NCI-H1105 (cell line): ENCODE data around the gene GRPEL2.

ENCODE experiments used
- DNase-seq: peaks from one replicate; lab custom pipeline; 2025; lab: John Stamatoyannopoulos, UW

The GRPEL2 gene, protein sequence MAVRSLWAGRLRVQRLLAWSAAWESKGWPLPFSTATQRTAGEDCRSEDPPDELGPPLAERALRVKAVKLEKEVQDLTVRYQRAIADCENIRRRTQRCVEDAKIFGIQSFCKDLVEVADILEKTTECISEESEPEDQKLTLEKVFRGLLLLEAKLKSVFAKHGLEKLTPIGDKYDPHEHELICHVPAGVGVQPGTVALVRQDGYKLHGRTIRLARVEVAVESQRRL

DNA sequence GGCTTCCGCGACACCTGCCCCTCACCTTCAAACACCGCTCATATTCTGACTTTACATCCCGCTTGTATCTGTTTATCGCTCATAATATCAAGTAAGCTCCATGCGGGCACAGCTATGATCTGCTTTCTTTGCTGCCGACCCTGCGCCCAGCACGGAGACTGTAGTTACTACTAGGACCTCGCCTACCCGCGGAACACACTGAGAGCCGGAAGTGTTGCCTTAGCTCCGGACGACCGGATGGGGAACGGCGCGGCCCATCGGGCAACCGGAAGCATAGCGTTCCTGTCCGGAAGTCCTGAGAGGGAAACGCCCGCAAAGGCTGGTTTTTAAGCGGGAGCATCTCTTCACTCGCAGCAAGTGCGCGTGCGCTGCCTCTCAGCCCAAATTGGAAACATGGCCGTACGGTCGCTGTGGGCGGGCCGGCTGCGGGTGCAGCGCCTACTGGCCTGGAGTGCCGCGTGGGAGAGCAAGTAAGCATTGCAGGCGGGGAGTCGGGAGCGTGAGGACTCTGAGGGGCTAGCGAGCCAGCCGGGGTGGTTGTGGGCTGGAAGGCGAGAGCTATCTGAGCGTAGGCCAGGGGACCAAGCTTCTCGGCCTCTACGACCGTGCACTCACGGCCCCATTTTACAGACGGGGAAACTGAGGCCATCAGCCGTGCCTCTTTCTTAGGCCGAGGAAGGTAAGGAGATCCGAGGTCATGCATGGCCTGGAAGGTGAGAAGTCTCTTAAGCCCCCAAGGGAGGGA is at the start of gene GRPEL2:
Gene GRPEL2 (plus strand): TSS at position 353 of the 745 bp plus-strand sequence. CDS start 41 bp downstream, at position 394.
- DNase-seq = peak; percentile 24

DNA sequence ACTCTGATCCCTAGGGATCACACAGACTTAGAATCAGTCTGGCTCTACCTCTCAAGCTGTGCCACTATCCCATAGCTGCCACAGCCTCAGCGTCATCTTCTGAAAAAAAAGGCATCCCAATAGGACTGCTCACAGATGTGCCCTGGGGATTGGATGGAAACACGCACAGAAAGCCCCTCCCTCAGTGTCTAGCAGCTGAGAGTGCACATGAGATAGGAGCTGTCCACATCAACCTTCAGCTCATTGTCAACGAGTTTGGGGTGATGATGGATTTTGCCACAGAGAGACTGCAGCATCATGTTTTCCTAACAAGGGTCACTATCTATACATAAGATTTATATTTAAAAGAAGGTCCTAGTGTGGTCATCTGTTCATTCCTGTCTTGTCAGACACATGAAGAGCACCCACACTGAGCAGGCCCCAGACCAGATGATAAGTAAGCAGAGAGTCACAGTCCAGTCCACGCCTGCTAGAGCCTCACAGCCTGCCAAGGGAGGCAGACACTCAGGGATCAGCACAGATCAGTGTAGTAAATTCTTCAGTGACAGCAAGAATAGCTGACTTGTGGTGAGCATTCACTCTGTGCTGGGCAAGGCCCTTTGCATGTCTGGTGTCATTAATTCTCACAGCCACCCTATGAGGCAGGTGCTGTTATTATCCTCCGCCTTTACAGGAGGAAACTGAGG is 47.8 kb upstream of the GRPEL2 start:
- no peak for DNase-seq

DNA sequence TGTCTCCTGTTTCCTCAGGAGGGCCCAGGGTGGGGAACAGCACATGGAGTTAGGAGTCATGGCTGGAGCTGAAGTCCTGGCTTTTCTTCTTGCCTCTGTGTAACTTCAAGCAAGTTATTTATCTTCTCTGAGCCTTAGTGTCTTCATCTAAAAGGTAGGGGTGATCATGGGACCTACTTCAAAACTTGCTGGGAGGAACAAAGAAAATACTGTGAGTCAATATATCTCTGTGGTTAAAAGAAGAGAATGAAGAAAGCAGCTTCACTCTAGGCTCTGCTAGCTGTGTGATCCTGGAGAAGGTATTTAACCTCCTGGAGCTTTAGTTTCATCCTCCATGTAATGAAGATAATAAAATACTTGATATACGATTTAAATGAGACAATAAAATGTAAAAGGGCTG is 47.1 kb upstream of the GRPEL2 start:
- DNase-seq = no peak

DNA sequence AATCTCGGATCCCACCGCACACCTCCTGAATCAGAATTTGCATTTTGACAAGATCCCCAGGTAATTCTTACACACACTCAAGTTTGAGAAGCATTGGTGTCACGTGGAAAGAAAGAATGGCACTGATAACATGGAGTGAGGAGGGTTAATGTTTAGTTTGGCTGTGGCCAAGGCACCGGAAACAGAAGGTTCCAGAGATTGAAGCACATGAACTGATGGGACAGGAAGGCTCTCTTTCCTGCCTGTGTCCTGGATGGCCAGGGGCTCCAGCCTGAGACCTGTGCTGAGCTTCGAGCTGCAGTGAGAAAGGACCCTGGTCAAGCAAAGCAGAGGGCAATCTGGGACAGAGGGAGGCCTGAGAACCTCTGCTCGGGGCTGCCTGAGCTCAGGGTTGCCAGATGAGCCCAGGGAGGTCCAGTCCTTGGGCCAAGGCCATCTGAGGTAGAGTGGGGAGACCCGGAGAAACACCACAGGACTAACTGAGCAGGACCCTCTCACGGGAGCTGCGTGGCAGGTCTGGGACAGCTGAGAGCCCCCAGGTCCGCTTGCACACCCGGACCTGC is 46.4 kb upstream of the GRPEL2 start:
- no peak for DNase-seq

DNA sequence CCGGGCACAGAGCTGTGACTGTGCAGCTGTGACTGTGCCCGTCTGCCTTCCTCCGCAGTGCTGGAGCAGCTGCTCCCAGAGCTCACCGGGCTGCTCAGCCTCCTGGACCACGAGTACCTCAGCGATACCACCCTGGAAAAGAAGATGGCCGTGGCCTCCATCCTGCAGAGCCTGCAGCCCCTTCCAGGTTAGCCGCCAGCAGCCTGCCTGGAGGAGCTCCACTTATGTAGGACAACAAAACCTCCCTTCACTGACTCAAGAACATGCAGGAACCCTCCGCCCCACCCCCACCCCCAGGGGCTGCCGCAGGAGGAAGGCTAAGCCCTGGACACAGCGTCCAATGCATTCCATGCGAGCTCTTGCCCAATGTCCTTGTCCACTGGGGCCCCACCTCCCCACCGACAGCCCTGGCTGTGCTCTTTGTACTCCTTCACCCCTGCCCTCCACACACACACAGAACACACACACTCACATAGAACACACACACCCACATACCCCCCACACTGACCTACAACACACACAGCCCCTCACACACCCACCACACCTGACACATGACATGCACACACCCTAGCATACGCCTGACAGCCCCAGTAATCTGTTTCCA is 45.7 kb upstream of the GRPEL2 start:
- no peak for DNase-seq

DNA sequence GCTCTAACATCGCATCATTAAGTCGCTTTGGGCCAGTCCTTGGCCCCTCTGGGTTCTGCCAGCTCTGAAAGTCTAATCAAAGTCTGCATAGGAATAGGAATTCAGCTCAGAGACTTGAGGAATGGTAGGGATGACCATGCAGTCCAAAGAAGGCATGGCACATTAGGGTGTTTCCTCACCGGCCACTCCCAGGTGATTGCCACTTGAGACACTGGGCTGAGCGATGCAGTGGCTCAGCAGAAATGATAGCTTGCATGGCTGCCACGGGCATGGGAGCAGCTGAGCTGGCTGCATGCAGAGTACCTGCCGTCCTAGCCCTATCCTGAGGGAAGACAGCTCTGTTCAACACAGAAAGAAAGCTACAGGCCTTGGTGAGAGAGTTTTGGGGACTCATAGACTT is 44.9 kb upstream of the GRPEL2 start:
- DNase-seq = no peak

DNA sequence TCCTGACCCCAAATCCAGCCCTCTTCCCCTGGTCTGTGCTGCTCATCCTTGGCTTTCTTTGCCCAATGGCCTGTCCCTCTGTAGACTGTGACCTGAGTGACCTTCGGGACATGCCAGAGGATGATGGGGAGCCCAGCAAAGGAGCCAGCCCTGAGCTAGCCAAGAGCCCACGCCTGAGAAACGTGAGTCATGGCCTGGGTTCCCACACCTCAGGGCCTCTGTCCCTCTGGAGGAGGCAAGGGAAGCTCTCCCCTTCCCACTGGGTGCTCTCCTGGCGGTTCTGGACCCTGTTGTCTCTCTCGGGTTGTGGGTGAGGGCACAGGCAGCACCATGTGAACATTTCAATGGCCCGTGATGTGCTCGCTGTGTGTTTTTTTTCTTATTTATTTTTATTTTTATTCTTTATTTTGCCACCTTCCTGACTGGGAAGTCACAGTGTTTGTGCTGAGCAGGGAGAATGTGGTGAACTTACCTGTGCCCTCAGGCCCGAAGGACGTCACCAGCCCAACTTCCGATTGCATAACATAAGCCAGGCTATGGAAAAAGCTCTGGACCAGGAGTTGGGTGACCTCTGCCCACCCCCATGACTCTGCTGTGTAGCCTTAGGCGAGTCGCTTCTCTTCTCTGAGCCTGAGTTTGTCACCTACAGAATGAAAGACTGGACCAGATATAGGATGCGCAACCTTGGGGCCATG is 44.1 kb upstream of the GRPEL2 start:
- no peak for DNase-seq

DNA sequence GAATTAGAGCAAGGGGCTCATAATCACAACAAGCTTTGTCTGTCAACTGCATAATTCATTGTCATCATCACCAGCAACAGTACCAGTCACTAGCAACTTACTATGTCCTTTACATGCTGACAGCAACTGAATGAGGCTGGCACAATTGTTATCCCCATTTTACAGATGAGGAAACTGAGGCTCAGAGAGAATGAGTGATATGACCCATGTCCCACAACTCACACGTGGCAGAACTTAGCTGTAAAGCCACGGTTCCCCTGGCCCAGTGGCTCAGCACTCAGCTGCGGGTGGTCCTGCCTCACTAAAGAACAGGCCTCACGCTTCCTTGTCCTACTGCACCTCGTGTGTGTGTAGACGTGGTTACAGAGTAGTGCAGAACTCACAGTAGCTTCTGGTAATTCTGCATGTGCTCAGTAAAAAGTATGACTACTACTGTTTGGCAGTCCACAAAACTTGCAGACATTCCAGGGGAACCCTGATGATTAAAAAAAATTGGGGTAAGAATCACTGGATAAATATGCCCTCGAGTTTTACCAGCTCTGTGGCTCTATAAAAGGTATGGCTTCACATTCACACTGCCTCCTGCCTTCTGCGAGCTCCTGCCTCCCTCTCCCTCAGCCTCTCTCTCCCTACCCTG is 43.4 kb upstream of the GRPEL2 start:
- no peak for DNase-seq

DNA sequence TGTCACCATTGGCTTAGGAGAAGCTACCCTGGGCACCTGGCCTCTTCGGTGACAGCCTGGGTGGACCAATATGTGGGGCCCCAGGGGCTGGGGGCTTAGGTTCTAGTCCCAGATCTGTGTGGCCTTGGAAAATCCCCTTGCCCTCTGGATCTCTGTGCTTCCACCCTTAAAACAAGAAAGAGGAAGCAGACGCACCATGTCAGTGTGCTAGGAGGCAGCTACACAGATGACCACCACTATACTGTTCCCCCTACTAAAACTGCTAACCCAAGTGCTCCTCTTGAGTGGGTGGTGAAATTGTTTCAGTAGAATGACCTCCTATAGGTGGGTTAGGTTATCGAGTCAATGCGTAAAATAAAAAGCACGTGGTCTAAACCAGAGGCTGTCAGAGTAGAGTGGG is 42.7 kb upstream of the GRPEL2 start:
- DNase-seq = no peak

DNA sequence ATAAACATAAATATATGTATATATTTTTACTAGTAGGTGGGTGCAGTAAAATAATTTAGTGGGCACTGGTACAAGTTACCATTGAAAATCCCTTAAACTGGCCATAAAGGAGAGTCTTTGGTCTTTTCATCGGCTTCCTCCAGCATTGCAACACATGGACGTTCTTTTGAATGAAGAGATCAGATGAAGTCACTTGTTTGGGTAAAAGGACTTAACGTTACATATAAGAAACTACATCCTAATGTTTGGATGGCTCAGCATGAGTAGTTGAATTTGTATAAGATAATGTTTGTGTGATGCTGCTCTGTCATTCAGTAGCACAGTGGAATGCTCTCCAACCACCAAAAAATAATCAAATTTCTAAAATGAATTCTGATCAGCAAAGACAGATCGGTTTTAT is 42.1 kb upstream of the GRPEL2 start:
- DNase-seq = no peak

DNA sequence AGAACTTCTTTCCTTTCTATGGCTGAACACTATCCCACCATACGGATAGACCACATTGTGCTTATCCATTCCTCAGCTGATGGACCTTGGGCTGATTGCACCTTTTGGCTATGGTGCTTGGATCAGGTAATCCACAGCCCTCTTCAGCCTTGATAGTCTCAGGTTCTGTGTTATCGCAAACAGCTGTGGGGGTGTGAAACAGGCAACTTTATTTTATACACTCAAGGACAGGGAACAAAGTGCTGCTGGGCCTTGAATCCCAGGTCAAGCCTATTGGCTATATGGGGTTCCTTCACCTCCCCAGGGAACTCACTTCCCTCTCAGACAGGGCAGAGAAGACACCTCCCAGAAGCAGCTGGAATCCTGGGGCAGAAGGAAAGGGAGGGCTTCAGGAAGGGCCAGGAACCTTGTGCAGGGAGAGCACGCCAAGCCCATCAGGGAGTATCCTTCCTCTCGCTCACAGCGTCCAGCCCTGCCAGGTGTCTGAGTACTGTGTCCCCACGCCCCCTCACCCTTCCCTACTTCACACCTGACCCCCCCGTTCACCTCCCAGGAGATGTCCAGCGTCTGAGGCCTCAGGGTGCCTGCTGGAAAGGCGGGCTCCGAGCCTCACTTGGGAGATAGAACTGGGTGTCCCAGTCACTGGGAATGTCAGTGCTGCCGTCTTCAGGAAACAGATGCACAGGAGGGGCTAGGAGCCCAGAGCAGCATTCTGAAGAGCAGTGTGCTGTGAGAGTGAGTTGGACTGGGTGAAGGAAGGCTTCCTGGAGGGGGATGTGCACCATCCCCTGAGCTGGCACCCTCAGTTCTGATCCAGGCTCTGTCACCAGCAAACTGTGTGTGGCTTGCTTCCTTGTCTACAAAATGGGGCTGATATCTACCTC is 40.9 kb upstream of the GRPEL2 start:
- no peak for DNase-seq

DNA sequence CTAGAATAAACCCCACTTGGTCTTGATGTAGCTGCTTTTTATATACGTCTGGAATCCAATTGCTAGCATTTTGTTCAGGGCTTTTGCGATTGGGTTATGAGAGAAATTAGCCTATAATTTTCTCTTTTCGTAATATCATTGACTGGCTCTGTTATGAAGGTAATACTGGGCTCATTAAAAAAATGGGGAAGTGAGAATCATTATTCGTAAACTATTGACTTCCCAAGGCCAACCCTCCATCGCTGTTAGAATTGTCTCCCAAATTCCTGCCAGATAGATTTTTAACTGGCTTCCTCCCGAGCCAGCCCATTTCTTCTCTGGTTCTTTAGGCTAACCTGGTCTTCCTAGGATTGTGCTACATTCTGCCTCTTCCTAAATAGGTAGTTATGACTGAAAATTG is 35.9 kb upstream of the GRPEL2 start:
- no peak for DNase-seq

DNA sequence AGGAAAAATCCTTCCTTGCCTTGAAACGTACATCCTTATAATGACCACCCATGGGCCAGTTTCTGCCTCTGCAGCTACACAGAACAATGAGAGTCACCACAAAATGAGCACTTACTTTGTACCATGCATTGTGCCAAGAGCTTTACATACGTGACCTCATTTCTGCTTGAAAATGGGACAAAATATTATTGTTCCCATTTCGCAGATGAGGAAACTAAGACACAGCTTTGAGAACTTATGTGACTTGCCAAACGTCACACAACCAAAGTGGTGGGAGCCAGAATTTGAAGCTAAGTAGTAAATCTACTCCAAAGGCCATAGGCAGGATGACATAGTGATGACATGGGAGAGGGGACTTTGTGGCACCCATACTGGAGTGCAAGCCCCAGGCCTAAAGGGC is 34.8 kb upstream of the GRPEL2 start:
- no peak for DNase-seq

DNA sequence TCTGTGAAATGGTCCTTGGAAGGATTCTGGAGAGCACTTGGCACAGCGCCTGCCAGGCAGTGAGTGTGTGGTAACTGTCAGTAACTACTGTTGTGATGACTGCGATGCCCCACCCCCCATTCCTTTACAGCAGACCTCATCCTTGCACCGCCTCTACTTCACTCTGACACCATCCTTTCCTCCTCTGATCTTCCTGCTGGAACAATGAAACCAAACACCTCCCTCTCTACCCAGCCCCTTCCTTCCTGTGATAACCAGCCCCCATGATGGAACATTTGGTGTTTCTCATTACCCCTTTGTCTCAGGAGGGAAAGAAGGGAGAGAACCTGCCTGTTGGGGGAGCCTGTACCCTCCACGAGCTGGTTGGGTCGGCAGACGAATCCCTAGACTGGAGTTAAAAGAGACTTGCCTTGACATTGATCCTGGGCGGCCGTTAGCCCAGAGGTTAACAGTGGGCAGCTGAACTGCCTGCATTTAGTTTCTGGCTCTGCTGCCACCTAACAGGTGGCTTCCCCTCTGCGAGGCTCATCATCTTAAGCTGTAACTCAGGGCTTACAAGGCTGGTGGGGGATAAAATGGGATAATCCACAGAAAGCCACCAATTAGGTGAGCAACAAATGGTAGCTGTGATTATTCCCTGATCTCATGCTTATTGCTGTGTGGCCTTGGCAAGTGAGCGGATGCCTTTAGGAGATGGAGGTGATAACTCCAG is 34.2 kb upstream of the GRPEL2 start:
- no peak for DNase-seq

DNA sequence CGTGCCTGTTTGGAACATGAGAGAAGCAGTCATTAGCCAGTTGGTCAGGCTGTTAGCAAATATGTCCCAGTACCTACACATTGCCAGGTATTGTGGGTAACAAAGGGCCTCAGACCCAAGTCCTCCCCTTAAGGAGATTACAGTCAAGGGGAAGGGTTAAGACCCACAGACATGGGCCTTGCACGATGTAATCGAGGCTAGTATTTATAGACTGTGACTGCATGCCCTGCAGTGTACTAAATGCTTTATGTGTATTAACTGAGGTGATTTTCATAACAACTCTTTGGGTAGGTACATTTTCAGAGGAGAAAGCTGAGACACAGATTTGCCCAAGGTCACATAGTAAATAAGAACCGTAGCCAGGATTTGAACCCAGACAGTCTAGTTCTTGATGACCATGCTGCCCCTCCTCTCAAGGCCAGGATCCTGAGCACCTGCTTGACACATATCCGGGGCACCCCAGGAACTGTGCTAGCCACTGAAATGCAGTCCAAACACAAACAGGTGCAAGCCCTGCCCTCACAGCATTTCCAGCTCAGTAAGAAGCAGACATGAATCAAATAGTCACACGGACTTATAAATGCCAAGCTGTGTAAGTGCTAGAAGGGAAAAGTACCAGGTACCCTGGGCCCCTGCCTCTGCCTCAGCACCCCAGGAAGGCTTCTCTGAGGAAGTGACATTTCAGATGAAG is 32.0 kb upstream of the GRPEL2 start:
- no peak for DNase-seq

DNA sequence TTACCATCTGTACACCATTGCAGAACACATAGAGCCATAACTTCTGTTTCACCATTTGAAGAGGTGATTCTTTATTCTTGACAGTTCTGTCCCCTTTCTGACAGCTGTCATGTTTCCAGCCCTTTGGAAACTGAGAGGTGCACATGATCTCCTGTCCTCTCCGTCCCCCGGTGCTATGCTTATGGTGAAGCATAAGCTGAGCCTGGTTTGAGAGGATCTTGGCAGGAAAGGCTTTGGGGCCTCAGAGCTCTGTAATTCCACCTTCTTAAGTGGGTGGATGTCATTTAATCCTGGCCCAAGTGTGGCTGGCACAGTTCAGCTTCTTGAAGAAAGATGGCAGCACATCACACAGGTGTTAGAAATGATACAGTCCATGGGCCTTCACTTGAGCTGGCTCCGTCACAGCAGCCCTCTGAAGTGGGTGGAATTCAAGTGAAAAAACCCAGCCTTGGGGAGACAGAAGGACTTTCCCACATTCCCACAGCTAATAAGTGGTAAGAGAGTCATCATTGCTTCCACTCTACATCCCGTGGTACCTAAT is 30.7 kb upstream of the GRPEL2 start:
- DNase-seq = no peak

DNA sequence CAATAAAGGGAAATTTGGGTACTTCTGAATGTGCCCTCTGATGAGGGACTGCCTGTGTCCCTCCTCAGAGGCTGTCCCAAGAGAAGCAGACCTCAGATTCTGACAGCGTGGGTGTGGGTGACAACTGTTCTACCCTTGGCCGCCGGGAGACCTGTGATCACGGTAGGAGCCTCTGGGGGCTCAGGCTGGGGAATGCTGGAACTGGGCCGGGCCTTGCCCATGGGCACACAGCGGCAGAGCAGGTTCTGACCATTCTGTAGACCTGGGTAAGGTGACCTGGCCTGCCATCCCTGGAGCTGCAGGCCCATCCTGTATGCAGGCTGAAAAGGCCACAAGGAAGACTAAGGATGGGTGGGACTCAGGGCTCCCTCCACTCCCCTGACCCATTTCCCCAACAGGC is 29.5 kb upstream of the GRPEL2 start:
- DNase-seq = no peak

DNA sequence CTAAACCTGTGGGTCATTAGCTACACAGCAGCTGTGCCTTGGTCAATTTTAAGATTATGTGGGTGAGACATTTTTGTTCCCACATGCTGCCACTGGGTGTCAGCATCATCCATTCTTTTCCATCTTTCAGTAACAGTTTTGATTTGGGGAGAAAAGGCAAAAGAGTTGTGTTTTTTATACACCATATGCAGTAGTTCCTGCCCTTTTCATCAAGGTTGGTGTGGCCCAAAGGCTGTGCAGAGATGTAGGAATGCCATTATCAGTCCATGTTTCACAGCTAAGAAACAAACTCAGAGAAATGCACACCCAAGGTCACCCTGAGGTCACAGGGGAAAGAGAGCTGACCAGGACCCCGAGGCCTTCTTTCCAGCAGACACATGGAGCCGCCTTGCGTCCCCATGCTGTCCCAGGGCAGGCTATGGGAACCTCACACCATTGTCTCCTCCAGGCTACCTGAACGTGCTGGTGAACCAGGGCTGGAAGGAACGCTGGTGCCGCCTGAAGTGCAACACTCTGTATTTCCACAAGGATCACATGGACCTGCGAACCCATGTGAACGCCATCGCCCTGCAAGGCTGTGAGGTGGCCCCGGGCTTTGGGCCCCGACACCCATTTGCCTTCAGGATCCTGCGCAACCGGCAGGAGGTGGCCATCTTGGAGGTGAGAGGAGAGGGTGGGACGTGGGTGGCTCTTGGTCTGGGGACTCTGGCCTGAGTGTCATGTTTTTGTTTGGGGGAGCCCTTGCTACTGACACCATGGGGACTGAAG is 27.8 kb upstream of the GRPEL2 start:
- DNase-seq = peak; percentile 5
